ENCODE measurements around the gene CD19. TPM values are rescaled to one million over a fixed set of nuclear protein-coding genes. Genes with fewer than 3 reads are reported as not detected.

CD19 gene
- polyA plus RNA-seq, 1 donor from 2014 or later = not detected

GRCh38 chr16:28900601-28901000, 31.2 kb upstream of the CD19 start:
- Histone ChIP-seq H3K36me3 (ENCODE audit: insufficient read depth, low read length) (no peaks in the 10 kb centered on the region), H4K20me1 (ENCODE audit: insufficient read depth) (no peaks in the 10 kb centered on the region), H3K4me2 (ENCODE audit: low read length) (no peak overlapping the region), H3K9me2 (ENCODE audit: insufficient read depth, low read length) (no peaks in the 10 kb centered on the region), H3K27ac (ENCODE audit: low read length) (no peak overlapping the region), H3K9me3 (ENCODE audit: low read length) (no peaks in the 10 kb centered on the region), H3K79me2 (replicated peaks; ENCODE audit: insufficient read depth, low read length) (no peaks in the 10 kb centered on the region), H3K9ac (ENCODE audit: low read length) (no peak overlapping the region), H3K27me3 (ENCODE audit: insufficient read depth, low read depth, low read length) (no peaks in the 10 kb centered on the region), H2AFZ (ENCODE audit: low read depth, low read length) (no peak overlapping the region), H3F3A (ENCODE audit: insufficient read depth, low read length, poor library complexity, severe bottlenecking) (no peaks in the 10 kb centered on the region), H3K4me3 (ENCODE audit: low read length) (no peak overlapping the region)
- TF ChIP-seq REST (IDR thresholded peaks at IDR 0.05; ENCODE audit: borderline replicate concordance) (no peak), MXI1 (conservative IDR thresholded peaks at IDR 0.05; ENCODE audit: poor library complexity, severe bottlenecking) (no peak), POLR2AphosphoS5 (IDR thresholded peaks at IDR 0.05) (no peak), TAF1 (IDR thresholded peaks at IDR 0.05; ENCODE audit: low read depth) (no peak), EP300 (conservative IDR thresholded peaks at IDR 0.05; ENCODE audit: poor library complexity, severe bottlenecking) (no peak), SMC3 (conservative IDR thresholded peaks at IDR 0.05; ENCODE audit: poor library complexity) (no peak), CTCF (IDR thresholded peaks at IDR 0.05; ENCODE audit: poor library complexity, severe bottlenecking) (no peak), RAD21 (conservative IDR thresholded peaks at IDR 0.05) (no peak), EZH2 (IDR thresholded peaks at IDR 0.05; ENCODE audit: borderline replicate concordance, insufficient read depth, low read length, poor library complexity, severe bottlenecking) (no peak)

DNA sequence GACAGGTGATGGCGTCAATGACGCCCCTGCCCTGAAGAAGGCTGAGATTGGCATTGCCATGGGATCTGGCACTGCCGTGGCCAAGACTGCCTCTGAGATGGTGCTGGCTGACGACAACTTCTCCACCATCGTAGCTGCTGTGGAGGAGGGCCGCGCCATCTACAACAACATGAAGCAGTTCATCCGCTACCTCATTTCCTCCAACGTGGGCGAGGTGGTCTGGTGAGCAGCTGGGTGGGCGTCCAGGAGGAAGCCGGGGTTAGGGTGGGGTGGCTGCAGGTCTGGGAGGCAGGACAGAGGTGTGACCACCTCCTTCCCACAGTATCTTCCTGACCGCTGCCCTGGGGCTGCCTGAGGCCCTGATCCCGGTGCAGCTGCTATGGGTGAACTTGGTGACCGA, 29.9 kb upstream of the CD19 start:
- Histone ChIP-seq H3K9me2 (ENCODE audit: insufficient read depth, low read length) (no peaks in the 10 kb centered on the region), H3K27ac (ENCODE audit: low read length) (no peak overlapping the region), H3K9me3 (ENCODE audit: low read length) (no peaks in the 10 kb centered on the region), H3K36me3 (ENCODE audit: insufficient read depth, low read length) (no peaks in the 10 kb centered on the region), H3K27me3 (ENCODE audit: insufficient read depth, low read depth, low read length) (no peaks in the 10 kb centered on the region), H3K4me2 (ENCODE audit: low read length) (no peak overlapping the region), H3F3A (ENCODE audit: insufficient read depth, low read length, poor library complexity, severe bottlenecking) (no peaks in the 10 kb centered on the region), H2AFZ (ENCODE audit: low read depth, low read length) (no peak overlapping the region), H3K9ac (ENCODE audit: low read length) (no peak overlapping the region), H3K79me2 (replicated peaks; ENCODE audit: insufficient read depth, low read length) (no peaks in the 10 kb centered on the region), H4K20me1 (ENCODE audit: insufficient read depth) (no peaks in the 10 kb centered on the region), H3K4me3 (ENCODE audit: low read length) (no peak overlapping the region)
- TF ChIP-seq SMC3 (conservative IDR thresholded peaks at IDR 0.05; ENCODE audit: poor library complexity) (no peak), EP300 (conservative IDR thresholded peaks at IDR 0.05; ENCODE audit: poor library complexity, severe bottlenecking) (no peak), TAF1 (IDR thresholded peaks at IDR 0.05; ENCODE audit: low read depth) (no peak), MXI1 (conservative IDR thresholded peaks at IDR 0.05; ENCODE audit: poor library complexity, severe bottlenecking) (no peak), CTCF (IDR thresholded peaks at IDR 0.05; ENCODE audit: poor library complexity, severe bottlenecking) (no peak), RAD21 (conservative IDR thresholded peaks at IDR 0.05) (no peak), POLR2AphosphoS5 (IDR thresholded peaks at IDR 0.05) (no peak), REST (IDR thresholded peaks at IDR 0.05; ENCODE audit: borderline replicate concordance) (no peak), EZH2 (IDR thresholded peaks at IDR 0.05; ENCODE audit: borderline replicate concordance, insufficient read depth, low read length, poor library complexity, severe bottlenecking) (no peak)

All from neural cell (in vitro differentiated cells).